Transverse colon (tissue), 4 donors: ENCODE measurements around the gene GNG12. TPM values are rescaled to one million over a fixed set of nuclear protein-coding genes. Genes with fewer than 3 reads are reported as not detected.

ENCODE experiments used
- DNase-seq: peaks from one replicate; pipeline ENCODE4 v3.0.0-alpha.2; 2019
- H3K27ac ChIP-seq, 4 donors: fragments of 200-600 bp; sonication (generic); 2 replicates each; pipeline ENCODE4 v1.5.1; 2016 to 2018; ENCODE audit warnings: inconsistent platforms in 4 of 4
- H3K27me3 ChIP-seq: fragments of 200-600 bp; sonication (generic); 2 replicates; pipeline ENCODE4 v1.5.1; 2017; ENCODE audit warnings: inconsistent platforms
- H3K36me3 ChIP-seq, 4 donors: fragments of 200-600 bp; sonication (generic); 2 replicates each; pipeline ENCODE4 v1.5.1; 2017 to 2019; ENCODE audit warnings: inconsistent platforms in 4 of 4
- H3K4me1 ChIP-seq, 4 donors: fragments of 200-600 bp; sonication (generic); 2 replicates each; pipeline ENCODE4 v1.5.1; 2017 to 2020; ENCODE audit warnings: inconsistent platforms in 4 of 4
- H3K4me3 ChIP-seq, 4 donors: fragments of 200-600 bp; sonication (generic); 1 replicate in 1 of 4; 2 replicates in 3 of 4; pipeline versions ENCODE4 v1.5.1 to v1.6.1; 2017 to 2019; ENCODE audit warnings: inconsistent platforms in 4 of 4
- H3K9me3 ChIP-seq, 2 donors: fragments of 200-600 bp; sonication (generic); 2 replicates each; pipeline ENCODE4 v1.5.1; 2017 to 2019; ENCODE audit warnings: inconsistent platforms in 2 of 2
- CTCF ChIP-seq, 5 experiments: fragments of 200-600 bp in 3 of 5; fragments of 450-650 bp in 2 of 5; sonication (generic) in 3 of 5; IDR thresholded peaks; 1 replicate in 2 of 5; 2 replicates in 3 of 5; pipeline ENCODE4 v1.5.1; 2016 to 2017; ENCODE audit warnings: antibody characterized with exemption in 5 of 5, inconsistent platforms in 3 of 5, mild to moderate bottlenecking in 2 of 5, moderate library complexity in 1 of 5
- EP300 ChIP-seq: sonication (generic); formaldehyde crosslinking; IDR thresholded peaks from one replicate; pipeline ENCODE4 v1.6.1; 2017; ENCODE audit warnings: antibody characterized with exemption, low read depth
- POLR2A ChIP-seq: fragments of 450-650 bp; IDR thresholded peaks from one replicate; pipeline ENCODE4 v1.6.1; 2016; ENCODE audit warnings: antibody characterized with exemption, mild to moderate bottlenecking, moderate library complexity
- POLR2AphosphoS5 ChIP-seq, 3 donors: sonication (generic); formaldehyde crosslinking; IDR thresholded peaks; one replicate each; pipeline ENCODE4 v1.6.1; 2016; ENCODE audit warnings: antibody characterized with exemption in 3 of 3
- WGBS, 2 donors: methylation state at CpG; one replicate each; pipeline ENCODE4 v1.1.5; 2018; ENCODE audit warnings: low coverage in 1 of 2; 5-methylcytosine and 5-hydroxymethylcytosine counted together
- in situ Hi-C, 4 donors: fragments of 200-750 bp; cut with MboI; loops; one replicate each; pipeline versions ENCODE4 v1.15.0 to v1.15.1; 2017; ENCODE audit warnings: low sequenced_read_pairs in 3 of 4, low pct_ligation_motif_present in 1 of 4, low pct_unique_long_range_greater_than_20kb in 1 of 4
- intact Hi-C: fragments of 100-400 bp; cut with DNase I; formaldehyde crosslinking; loops from one replicate; pipeline ENCODE4 v1.15.1; 2023; ENCODE audit warnings: low total_unique reads
- total RNA-seq, 4 donors: library from RNA; depleted of rRNA; stranded (reverse); fragments of >200 nt; gene quantifications; one replicate each; pipeline ENCODE4 v1.1.0, GENCODE V29; 2016

Gene GNG12
- total RNA-seq, 4 donors from 2014 or later: 19.1 to 180 (median 112) TPM

- WGBS, 2 donors: 7 to 8% methylated on average over 2 of the region's 2 CpGs
- Histone ChIP-seq H3K4me3 (peak overlapping the region in 2 of 4 donors; percentile 1 to 23), H3K4me1 (peaks cover 31 to 49% (median 34%) of the 10 kb centered on the region in 4 donors), H3K36me3 (no peaks in the 10 kb centered on the region), H3K9me3 (no peaks in the 10 kb centered on the region), H3K27me3 (no peaks in the 10 kb centered on the region), H3K27ac (peak overlapping the region; percentile 79 to 84 (median 82))
- intact Hi-C loops (no loop called here), in situ Hi-C loops (no loop called here)
- DNase-seq: no peak
- TF ChIP-seq POLR2AphosphoS5 (IDR thresholded peaks at IDR 0.05) (peak in 2 of 3 donors; percentile 23 to 39), EP300 (no peak), CTCF (IDR thresholded peaks at IDR 0.05) (no peak)
Measured at GRCh38 chr1:67748630-67749029, 84.6 kb downstream of the GNG12 start.

- 37 to 40% methylated on average over 3 to 4 of the region's 4 CpGs for WGBS, 2 donors
- in situ Hi-C loops (no loop called here), intact Hi-C loops (no loop called here)
- H3K9me3 ChIP-seq: no peaks in the 10 kb centered on the region
- H3K4me1 ChIP-seq: peaks cover 31 to 49% (median 34%) of the 10 kb centered on the region in 4 donors
- TF ChIP-seq POLR2A (no peak), CTCF (IDR thresholded peaks at IDR 0.05) (no peak), EP300 (no peak), POLR2AphosphoS5 (IDR thresholded peaks at IDR 0.05) (peak in 1 of 3 donors; percentile 7)
- H3K36me3 ChIP-seq: no peaks in the 10 kb centered on the region
- peak overlapping the region in 2 of 4 donors; percentile 1 to 23 for H3K4me3 ChIP-seq
- no peak for DNase-seq
- H3K27me3 ChIP-seq: no peaks in the 10 kb centered on the region
- peak overlapping the region; percentile 79 to 84 (median 82) for H3K27ac ChIP-seq
Measured at GRCh38 chr1:67747671-67748546, 85.4 kb downstream of the GNG12 start.

DNA sequence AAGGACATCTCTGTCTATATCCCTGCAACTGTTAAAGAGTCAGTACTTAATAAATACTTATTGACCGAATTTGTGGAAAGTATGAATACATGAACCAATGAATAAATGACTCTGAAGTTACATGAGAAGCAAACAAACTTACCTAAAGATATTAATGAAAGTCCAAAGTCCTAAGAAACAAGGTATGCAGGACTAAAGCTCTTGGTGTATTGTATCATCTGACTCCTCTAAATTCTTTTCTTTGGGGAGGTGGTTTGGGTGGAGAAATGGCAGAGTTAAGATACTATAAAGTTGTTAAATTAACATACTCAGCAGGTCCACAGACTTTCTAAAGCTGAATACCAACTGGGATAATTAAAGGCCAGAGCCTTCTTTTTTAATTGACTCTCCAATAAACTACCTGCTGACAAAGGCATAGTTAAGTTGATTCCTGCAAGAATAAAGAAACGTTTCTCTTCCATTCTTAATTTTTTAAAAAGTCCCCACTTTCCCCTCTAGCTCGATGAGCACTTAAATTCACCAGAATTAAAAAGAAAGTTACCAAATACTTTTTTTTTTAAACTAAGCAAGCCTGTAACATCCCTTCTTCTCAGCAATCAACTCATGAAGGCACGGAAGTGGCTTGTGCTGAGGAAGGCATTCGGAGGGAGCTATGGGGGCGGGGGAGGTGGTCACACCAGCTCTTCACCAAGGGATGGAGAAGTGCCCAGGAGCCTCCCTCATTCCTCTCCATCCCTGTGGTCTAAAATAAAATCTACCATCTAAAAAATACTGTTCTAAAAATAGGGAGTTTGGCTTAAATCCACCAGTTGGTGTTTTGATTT, 87.2 kb downstream of the GNG12 start:
- peaks cover 33 to 58% (median 35%) of the 10 kb centered on the region in 4 donors for H3K4me1 ChIP-seq
- no peaks in the 10 kb centered on the region for H3K27me3 ChIP-seq
- TF ChIP-seq POLR2AphosphoS5 (IDR thresholded peaks at IDR 0.05) (no peak), CTCF (IDR thresholded peaks at IDR 0.05) (no peak), POLR2A (no peak), EP300 (no peak)
- no peaks in the 10 kb centered on the region for H3K36me3 ChIP-seq
- 61 to 66% methylated on average over 3 to 6 of the region's 6 CpGs for WGBS, 2 donors
- intact Hi-C loops: no loop called here
- in situ Hi-C loops: no loop called here
- no peaks in the 10 kb centered on the region for H3K9me3 ChIP-seq
- no peak for DNase-seq
- no peak overlapping the region for H3K4me3 ChIP-seq
- peak overlapping the region in 1 of 4 donors; percentile 1 for H3K27ac ChIP-seq

DNA sequence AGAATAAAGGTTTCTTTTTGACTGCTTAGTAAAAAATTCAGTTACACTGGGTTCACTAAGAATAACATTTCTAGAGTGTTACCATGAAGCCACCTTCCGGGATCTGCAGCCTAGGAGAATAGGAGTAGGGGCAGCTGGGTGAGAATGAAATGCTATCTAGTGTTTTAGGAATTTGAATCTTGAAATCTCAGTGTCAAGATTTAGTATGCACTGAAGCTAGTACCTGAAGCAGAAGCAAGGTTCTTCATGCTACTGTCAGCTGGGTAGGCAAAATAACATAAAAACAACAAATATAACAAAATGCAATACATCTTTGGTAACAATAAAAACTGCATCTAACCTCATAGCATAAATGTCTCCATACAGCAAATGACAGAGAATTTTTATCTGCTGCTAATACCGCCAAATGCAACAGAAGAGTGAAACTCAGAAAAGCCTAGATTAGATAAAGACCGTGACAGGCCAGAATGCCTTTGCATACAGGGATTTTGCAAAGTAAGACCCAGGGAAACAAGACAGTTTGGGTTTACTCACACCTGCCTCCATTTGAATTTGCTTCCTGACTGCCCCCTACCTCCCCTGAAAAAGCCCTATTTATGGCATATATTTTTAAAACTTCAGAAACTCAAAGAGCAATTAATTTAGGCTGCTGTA, 90.1 kb downstream of the GNG12 start:
- Histone ChIP-seq H3K4me1 (peaks cover 10 to 48% (median 20%) of the 10 kb centered on the region in 4 donors), H3K27me3 (no peaks in the 10 kb centered on the region), H3K9me3 (no peaks in the 10 kb centered on the region), H3K36me3 (no peaks in the 10 kb centered on the region), H3K4me3 (no peak overlapping the region), H3K27ac (no peak overlapping the region)
- intact Hi-C loops: no loop called here
- no peak for DNase-seq
- TF ChIP-seq CTCF (IDR thresholded peaks at IDR 0.05): no peak
- TF ChIP-seq EP300: no peak
- TF ChIP-seq POLR2AphosphoS5 (IDR thresholded peaks at IDR 0.05): no peak
- TF ChIP-seq POLR2A: no peak
- in situ Hi-C loops: no loop called here
- 82 to 88% methylated on average over 3 of the region's 3 CpGs for WGBS, 2 donors
